WERI-Rb-1 (cell line): ENCODE data around the gene TBX10.

Source experiments
- DNase-seq: peaks from one replicate; pipeline ENCODE4 v3.0.0-alpha.2; 2020
- H3K27ac ChIP-seq: fragments of 250-450 bp; sonication (Bioruptor Pico); 2 replicates; pipeline ENCODE4 v1.5.1; 2020; ENCODE audit warnings: mild to moderate bottlenecking, moderate library complexity
- H3K27me3 ChIP-seq: fragments of 250-450 bp; sonication (Bioruptor Pico); 2 replicates; pipeline ENCODE4 v1.5.1; 2021; ENCODE audit warnings: mild to moderate bottlenecking, low read depth, moderate library complexity; ENCODE audit not compliant: insufficient read depth, severe bottlenecking
- H3K36me3 ChIP-seq: fragments of 250-450 bp; sonication (Bioruptor Pico); 2 replicates; pipeline ENCODE4 v1.5.1; 2020; ENCODE audit warnings: mild to moderate bottlenecking, moderate library complexity
- H3K4me3 ChIP-seq: 2 replicates; pipeline ENCODE4 v1.5.1; 2011; ENCODE audit warnings: low read depth, mild to moderate bottlenecking, control low read depth, low read length
- H3K9me3 ChIP-seq: fragments of 250-450 bp; sonication (Bioruptor Pico); 2 replicates; pipeline ENCODE4 v1.5.1; 2021; ENCODE audit warnings: mild to moderate bottlenecking, moderate library complexity; ENCODE audit not compliant: severe bottlenecking
- CTCF ChIP-seq: IDR thresholded peaks from 2 replicates; pipeline ENCODE4 v1.5.1; 2011; ENCODE audit warnings: low read depth, mild to moderate bottlenecking, control low read depth, inconsistent platforms, low read length

TBX10 gene

GRCh38 chr11:67609316-67609715, 30.2 kb downstream of the TBX10 start:
- H3K36me3 ChIP-seq = peaks cover 50% of the 10 kb centered on the region
- no peaks in the 10 kb centered on the region for H3K9me3 ChIP-seq
- no peak overlapping the region for H3K4me3 ChIP-seq
- DNase-seq = no peak
- no peak for TF ChIP-seq CTCF
- no peaks in the 10 kb centered on the region for H3K27me3 ChIP-seq
- H3K27ac ChIP-seq = no peak overlapping the region

GRCh38 chr11:67608486-67608885, 31.1 kb downstream of the TBX10 start:
- no peaks in the 10 kb centered on the region for H3K9me3 ChIP-seq
- TF ChIP-seq CTCF = no peak
- peaks cover 45% of the 10 kb centered on the region for H3K36me3 ChIP-seq
- H3K27me3 ChIP-seq = no peaks in the 10 kb centered on the region
- no peak overlapping the region for H3K4me3 ChIP-seq
- H3K27ac ChIP-seq = no peak overlapping the region
- no peak for DNase-seq

- Histone ChIP-seq H3K36me3 (peaks cover 39% of the 10 kb centered on the region), H3K9me3 (peaks cover 2% of the 10 kb centered on the region), H3K27me3 (no peaks in the 10 kb centered on the region), H3K4me3 (peak overlapping the region; percentile 83), H3K27ac (peak overlapping the region; percentile 83; the same call in 1 of the 2 replicates)
- no peak for TF ChIP-seq CTCF
- DNase-seq = no peak
Measured at GRCh38 chr11:67607507-67607906, 32.1 kb downstream of the TBX10 start.

GRCh38 chr11:67606492-67607295, 32.9 kb downstream of the TBX10 start, which contains the start of gene NDUFV1:
Gene NDUFV1 (plus strand): TSS chr11:67606936. CDS start chr11:67607005, 69 bp downstream.
- Histone ChIP-seq H3K9me3 (peaks cover 5% of the 10 kb centered on the region), H3K27me3 (no peaks in the 10 kb centered on the region), H3K4me3 (peak within 1 kb of the TSS; percentile 83), H3K36me3 (peaks cover 32% of the 10 kb centered on the region), H3K27ac (peak within 1 kb of the TSS; percentile 92)
- DNase-seq = peak; percentile 98
- TF ChIP-seq CTCF = peak; percentile 75

GRCh38 chr11:67606093-67606491, 33.5 kb downstream of the TBX10 start:
- H3K36me3 ChIP-seq = peaks cover 27% of the 10 kb centered on the region
- peaks cover 5% of the 10 kb centered on the region for H3K9me3 ChIP-seq
- H3K27ac ChIP-seq = peak overlapping the region; percentile 92
- DNase-seq = peak; percentile 41
- H3K27me3 ChIP-seq = no peaks in the 10 kb centered on the region
- TF ChIP-seq CTCF = 0 out of 2 replicates have a peak, but pooled peaks have one; percentile 7
- H3K4me3 ChIP-seq = peak overlapping the region; percentile 83
